Measurements from ENCODE around the gene ALPK3. TPM values are rescaled to one million over a fixed set of nuclear protein-coding genes. Genes with fewer than 3 reads are reported as not detected.

Gene ALPK3
- total and polyA plus RNA-seq, 2 experiments from 2014 or later: 3.7 to 29.7 TPM

- TF ChIP-seq ZNF462 (CRISPR knock-in tag; IDR thresholded peaks at IDR 0.05): no peak
- no peak for TF ChIP-seq ETS1 (IDR thresholded peaks at IDR 0.05)
- no peak for TF ChIP-seq STAT1 (IDR thresholded peaks at IDR 0.05; ENCODE audit: unreplicated experiment)
- no peak for TF ChIP-seq ZNF114 (CRISPR knock-in tag; IDR thresholded peaks at IDR 0.05)
- TF ChIP-seq EZH2phosphoT487 (IDR thresholded peaks at IDR 0.05; ENCODE audit: unreplicated experiment): no peak
- no peak for TF ChIP-seq ZNF331 (CRISPR knock-in tag; IDR thresholded peaks at IDR 0.05; ENCODE audit: low read depth)
- no peak for TF ChIP-seq JUNB (IDR thresholded peaks at IDR 0.05; ENCODE audit: unreplicated experiment)
- TF ChIP-seq CREB1 (CRISPR knock-in tag; IDR thresholded peaks at IDR 0.05; ENCODE audit: low read depth): no peak
- no peak for TF ChIP-seq NANOG (IDR thresholded peaks at IDR 0.05; ENCODE audit: borderline replicate concordance)
- no peak for TF ChIP-seq POLR2AphosphoS5 (IDR thresholded peaks at IDR 0.05; ENCODE audit: low read depth)
- TF ChIP-seq EZH2 (IDR thresholded peaks at IDR 0.05; ENCODE audit: low read depth, unreplicated experiment): no peak
Observed at GRCh38 chr15:84856731-84857417, 39.7 kb downstream of the ALPK3 start (continued).

Data from GM23338 (cell line).